Fibroblast of mammary gland (primary cell): ENCODE measurements around the gene MYMK.

Experiments
- DNase-seq: peaks from one replicate; pipeline ENCODE4 v3.0.0-alpha.2; 2010; ENCODE audit warnings: low read depth
- H3K4me3 ChIP-seq: 2 replicates; pipeline ENCODE4 v1.5.1; 2011; ENCODE audit warnings: low read depth, mild to moderate bottlenecking, low read length, moderate library complexity; ENCODE audit not compliant: control insufficient read depth
- TF ChIP-seq, protein P1 (sequence below): conservative IDR thresholded peaks from 2 replicates; pipeline ENCODE4 v1.5.1; 2011; ENCODE audit warnings: low read depth, low read length, inconsistent platforms; ENCODE audit not compliant: control insufficient read depth, insufficient read depth

The MYMK gene

DNA sequence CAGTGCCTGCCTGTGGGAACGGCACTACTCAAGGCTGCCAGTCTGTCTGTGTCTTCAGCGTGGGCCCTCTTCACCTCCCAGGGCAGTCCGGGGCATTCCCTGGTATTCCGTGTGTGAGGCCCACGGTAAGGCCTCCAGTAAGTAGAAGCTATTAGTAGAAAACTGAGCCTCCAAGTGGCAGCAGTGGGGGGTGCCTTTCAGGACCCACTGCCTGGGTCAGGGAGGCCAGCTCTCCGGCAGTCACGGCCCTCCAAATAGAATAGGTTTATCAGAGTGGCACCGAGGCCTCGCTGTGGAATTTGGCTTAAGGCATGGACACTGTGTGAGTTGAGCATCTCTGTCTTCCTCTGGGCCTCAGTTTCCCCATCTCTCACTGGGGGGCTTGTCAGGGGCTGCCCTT lies 32.8 kb upstream of the MYMK start:
- H3K4me3 ChIP-seq: no peak overlapping the region
- DNase-seq: no peak
- TF ChIP-seq, protein P1, sequence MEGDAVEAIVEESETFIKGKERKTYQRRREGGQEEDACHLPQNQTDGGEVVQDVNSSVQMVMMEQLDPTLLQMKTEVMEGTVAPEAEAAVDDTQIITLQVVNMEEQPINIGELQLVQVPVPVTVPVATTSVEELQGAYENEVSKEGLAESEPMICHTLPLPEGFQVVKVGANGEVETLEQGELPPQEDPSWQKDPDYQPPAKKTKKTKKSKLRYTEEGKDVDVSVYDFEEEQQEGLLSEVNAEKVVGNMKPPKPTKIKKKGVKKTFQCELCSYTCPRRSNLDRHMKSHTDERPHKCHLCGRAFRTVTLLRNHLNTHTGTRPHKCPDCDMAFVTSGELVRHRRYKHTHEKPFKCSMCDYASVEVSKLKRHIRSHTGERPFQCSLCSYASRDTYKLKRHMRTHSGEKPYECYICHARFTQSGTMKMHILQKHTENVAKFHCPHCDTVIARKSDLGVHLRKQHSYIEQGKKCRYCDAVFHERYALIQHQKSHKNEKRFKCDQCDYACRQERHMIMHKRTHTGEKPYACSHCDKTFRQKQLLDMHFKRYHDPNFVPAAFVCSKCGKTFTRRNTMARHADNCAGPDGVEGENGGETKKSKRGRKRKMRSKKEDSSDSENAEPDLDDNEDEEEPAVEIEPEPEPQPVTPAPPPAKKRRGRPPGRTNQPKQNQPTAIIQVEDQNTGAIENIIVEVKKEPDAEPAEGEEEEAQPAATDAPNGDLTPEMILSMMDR: no peak

DNA sequence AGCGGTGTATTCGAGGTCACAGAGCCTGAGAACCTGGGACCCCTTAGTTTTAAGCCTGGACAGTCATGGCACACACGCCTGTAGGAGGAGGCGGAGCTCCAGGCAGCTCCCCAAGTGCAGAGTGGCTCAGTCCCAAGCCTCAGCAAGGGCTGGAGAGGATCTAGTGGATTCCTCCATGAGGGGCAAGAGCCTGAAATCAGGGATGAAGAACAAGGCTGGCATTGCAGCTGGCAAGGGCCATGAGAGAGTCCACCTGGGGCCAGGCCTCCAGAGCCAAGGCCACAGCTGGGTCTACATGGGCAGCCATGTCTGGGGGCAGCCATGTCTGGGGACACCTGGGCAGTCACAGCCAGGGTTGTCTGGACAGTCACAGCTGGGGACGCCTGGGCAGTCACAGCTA lies 31.6 kb upstream of the MYMK start:
- H3K4me3 ChIP-seq: no peak overlapping the region
- DNase-seq: no peak
- TF ChIP-seq, protein P1: no peak

DNA sequence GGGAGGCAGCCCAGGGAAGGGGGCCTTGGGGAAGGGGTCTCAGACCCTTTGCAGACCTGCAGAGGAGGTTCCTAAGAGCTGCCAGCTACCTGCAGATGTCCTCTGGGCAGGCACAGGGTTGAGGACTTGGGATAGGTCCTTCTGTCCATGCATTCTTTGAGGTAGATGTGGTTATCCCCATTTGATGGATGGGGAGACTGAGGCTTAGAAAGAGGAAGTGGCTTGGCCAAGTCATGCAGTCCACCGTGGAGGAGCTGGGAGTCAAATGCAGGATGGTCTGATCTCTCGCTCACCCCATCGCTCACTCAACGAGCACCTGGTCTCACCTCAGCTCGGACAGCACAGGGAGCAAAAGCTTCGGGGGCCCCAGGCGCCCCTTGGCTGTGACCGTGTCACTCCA lies 30.0 kb upstream of the MYMK start:
- TF ChIP-seq, protein P1: no peak
- H3K4me3 ChIP-seq: no peak overlapping the region
- no peak for DNase-seq

DNA sequence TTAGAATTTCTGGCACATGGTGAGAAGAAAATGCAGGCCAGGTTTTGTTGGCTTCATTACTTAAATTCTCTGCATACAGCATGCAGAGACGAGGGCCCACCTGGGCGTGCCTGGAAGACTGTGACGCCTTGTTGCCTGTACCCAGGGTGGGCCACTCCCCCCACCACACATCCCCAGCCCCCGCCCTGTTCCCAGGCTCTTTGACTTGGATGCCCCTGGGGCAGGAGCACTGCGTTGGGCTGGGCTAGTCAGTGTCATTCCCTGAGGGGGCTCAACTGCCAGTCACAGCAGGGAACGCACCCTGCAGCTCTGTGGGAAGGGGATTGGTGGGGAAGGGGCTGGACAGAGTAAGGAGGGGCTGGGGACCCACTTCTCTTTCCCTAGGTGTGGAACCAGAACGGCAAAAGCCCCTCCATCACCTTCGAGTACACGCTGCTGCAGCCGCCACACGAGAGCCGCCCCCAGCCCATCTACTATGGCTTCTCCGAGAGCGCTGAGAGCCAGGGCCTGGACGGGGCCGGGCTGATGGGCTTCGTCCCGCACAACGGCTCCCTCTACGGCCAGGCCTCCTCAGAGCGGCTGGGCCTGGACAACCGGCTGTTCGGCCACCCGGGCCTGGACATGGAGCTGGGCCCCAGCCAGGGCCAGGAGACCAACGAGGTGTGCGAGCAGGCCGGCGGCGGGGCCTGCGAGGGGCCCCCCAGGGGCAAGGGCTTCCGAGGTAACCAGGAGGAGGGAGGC lies 29.4 kb upstream of the MYMK start:
- TF ChIP-seq, protein P1: no peak
- H3K4me3 ChIP-seq: no peak overlapping the region
- DNase-seq: no peak

DNA sequence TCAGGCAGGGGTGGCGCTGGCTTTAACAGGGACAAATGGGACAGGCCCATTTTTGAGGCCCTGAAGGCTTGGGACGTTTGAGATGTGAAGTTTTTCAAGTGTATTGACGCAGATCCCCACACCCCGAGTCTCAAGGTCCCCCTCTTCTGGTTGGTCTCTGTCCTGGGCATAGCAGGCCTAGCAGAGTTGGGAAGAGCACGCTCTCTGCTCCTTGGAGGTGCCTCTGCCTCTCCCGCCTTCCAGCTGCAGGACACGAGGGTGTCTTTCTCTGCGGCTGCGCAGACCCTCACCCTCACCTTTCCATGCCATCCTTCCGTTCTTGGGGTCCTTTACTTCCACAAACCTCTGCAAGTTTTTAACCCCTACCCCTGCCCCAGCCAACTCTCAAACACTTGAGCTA lies 28.4 kb upstream of the MYMK start:
- DNase-seq: no peak
- TF ChIP-seq, protein P1: no peak
- no peak overlapping the region for H3K4me3 ChIP-seq

DNA sequence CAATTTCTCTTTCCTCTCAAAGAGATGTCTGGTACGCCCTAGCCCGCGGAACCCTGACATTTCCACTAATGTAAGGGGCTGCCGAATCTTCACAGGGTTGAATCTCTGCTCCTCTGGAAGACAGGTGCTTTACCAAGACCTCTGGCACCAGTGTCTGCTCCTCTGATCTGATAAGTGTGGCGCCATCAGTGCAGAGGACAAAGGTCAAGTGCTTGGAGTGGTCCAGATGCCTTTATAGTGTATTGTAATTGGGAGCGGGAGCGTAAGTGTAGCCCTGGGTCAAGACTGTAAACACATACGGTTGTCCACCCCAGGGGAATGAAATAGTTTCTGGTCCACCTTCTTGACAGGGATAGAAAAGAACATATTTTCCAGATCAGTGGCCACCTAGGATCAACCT lies 27.5 kb upstream of the MYMK start:
- no peak overlapping the region for H3K4me3 ChIP-seq
- TF ChIP-seq, protein P1: no peak
- DNase-seq: no peak

DNA sequence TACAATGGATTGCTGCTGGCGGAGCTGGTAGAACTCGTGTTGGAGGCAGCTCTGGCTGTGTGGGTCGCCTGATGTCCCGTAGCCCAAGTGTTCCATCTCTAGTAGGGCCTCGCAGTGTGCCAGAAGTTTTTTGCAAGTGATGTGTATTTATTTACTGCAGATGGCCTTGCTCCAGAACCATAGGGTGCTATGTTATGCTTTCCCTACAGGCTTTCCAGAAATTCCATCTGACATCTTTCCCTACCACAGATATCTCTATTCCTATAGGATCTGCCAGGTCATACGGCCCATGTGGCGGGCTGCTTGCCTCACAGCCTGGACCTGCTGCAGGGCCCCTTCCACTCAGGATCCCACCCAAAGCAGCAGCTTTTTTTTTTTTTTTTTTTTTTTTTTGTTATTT lies 26.7 kb upstream of the MYMK start:
- TF ChIP-seq, protein P1: no peak
- no peak overlapping the region for H3K4me3 ChIP-seq
- no peak for DNase-seq
